Measurements from ENCODE around the gene C11orf21. TPM values are rescaled to one million over a fixed set of nuclear protein-coding genes. Genes with fewer than 3 reads are reported as not detected.
A peak's percentile ranks its signal among the peaks of the same experiment; 100 is the strongest.

Gene C11orf21
- polyA plus RNA-seq, 3 donors = 10.8 to 135 (median 13.1) TPM

DNA sequence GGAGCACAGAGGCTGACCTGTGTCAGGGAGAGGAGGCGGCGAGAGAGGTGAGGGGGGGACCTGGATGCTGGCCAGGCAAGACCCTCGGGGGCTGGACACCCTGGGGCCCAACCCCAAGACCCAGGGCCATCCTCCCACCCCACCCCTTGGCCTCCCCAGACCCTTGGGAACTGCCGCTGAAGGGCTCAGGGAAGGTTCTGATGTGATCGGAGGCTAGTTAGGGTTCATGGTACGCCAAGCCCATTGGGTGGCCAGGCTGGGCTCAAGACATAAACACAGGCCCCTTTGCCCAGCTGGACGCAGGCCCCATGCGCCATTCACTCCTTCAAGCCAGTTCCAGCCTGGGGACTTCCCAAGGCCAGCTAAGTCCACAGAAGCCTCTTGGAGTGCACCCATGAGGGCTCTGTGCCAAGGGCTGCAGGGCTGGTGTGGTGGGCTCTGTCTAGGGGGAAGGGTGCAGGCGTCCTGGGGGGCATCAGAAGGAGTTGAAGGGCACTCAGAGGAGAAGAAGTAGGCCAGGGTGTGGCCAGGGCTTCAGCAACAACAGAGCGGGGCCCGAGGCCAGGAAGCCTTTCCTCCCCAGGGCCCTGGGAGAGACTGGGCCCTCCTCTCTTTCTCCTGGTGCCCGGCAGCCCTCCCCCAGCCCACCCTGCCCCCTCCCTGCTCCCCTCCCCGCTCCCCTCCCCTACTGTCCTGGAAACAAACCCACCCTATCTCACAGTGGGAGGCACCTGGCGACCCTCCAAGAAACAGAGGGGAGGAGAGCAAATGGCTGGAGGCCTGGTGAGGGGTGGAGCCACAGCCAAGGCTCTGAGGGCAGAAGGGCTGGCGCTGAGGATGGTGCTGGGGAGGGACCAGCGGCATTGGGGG is 13.0 kb upstream of the C11orf21 start:
- H3K27ac ChIP-seq (ENCODE audit: low read depth in 1 of 2, low read length in 2 of 2) = no peak overlapping the region
- no peaks in the 10 kb centered on the region for H3K36me3 ChIP-seq (replicated peaks in 1 of 2; ENCODE audit: control insufficient read depth in 1 of 2, insufficient read depth in 2 of 2, low read length in 2 of 2)
- H3K79me2 ChIP-seq (ENCODE audit: insufficient read depth, low read length) = no peaks in the 10 kb centered on the region
- peaks cover 2 to 8% (median 6%) of the 10 kb centered on the region in 3 donors for H3K27me3 Mint-ChIP-seq (ENCODE audit: low read depth in 3 of 3)
- intact Hi-C loops (cut with micrococcal nuclease) = no loop called here
- H2AFZ ChIP-seq (ENCODE audit: insufficient read depth, low read depth, low read length, poor library complexity, severe bottlenecking) = no peak overlapping the region
- TF ChIP-seq, protein P1, sequence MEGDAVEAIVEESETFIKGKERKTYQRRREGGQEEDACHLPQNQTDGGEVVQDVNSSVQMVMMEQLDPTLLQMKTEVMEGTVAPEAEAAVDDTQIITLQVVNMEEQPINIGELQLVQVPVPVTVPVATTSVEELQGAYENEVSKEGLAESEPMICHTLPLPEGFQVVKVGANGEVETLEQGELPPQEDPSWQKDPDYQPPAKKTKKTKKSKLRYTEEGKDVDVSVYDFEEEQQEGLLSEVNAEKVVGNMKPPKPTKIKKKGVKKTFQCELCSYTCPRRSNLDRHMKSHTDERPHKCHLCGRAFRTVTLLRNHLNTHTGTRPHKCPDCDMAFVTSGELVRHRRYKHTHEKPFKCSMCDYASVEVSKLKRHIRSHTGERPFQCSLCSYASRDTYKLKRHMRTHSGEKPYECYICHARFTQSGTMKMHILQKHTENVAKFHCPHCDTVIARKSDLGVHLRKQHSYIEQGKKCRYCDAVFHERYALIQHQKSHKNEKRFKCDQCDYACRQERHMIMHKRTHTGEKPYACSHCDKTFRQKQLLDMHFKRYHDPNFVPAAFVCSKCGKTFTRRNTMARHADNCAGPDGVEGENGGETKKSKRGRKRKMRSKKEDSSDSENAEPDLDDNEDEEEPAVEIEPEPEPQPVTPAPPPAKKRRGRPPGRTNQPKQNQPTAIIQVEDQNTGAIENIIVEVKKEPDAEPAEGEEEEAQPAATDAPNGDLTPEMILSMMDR (IDR thresholded peaks at IDR 0.05) = no peak
- peak overlapping the region in 2 of 7 donors; percentile 50 to 77 for H3K27ac Mint-ChIP-seq
- no peak for DNase-seq
- H3K4me3 ChIP-seq (replicated peaks in 1 of 3; ENCODE audit: low read depth in 2 of 3, low read length in 3 of 3) = no peak overlapping the region
- WGBS (ENCODE audit: insufficient coverage) = 83% methylated on average over 6 of the region's 16 CpGs
- H3K4me1 ChIP-seq (ENCODE audit: control insufficient read depth in 1 of 2, insufficient read depth in 2 of 2, low read length in 2 of 2) = no peaks in the 10 kb centered on the region
- peaks cover 0 to 6% (median 3%) of the 10 kb centered on the region in 7 donors for H3K9me3 Mint-ChIP-seq
- H3K4me2 ChIP-seq (replicated peaks; ENCODE audit: extremely low read depth, low read length, poor library complexity, severe bottlenecking) = no peak overlapping the region
- peaks cover 0 to 2% of the 10 kb centered on the region in 2 donors for H3K27me3 ChIP-seq (ENCODE audit: control insufficient read depth in 2 of 2, insufficient read depth in 2 of 2, low read length in 2 of 2)
- H3K4me3 Mint-ChIP-seq = no peak overlapping the region
- peaks cover 2 to 5% of the 10 kb centered on the region in 2 donors for H3K36me3 Mint-ChIP-seq
- peaks cover 82% of the 10 kb centered on the region for H4K20me1 ChIP-seq (ENCODE audit: insufficient read depth, low read length)
- H3K9ac ChIP-seq (ENCODE audit: insufficient read depth, low read length, poor library complexity, severe bottlenecking) = no peak overlapping the region
- peaks cover 0 to 4% of the 10 kb centered on the region in 2 donors for H3K9me3 ChIP-seq (replicated peaks in 1 of 2; ENCODE audit: control insufficient read depth in 1 of 2, insufficient read depth in 1 of 2, low read length in 2 of 2)
- no peaks in the 10 kb centered on the region for H3K4me1 Mint-ChIP-seq

DNA sequence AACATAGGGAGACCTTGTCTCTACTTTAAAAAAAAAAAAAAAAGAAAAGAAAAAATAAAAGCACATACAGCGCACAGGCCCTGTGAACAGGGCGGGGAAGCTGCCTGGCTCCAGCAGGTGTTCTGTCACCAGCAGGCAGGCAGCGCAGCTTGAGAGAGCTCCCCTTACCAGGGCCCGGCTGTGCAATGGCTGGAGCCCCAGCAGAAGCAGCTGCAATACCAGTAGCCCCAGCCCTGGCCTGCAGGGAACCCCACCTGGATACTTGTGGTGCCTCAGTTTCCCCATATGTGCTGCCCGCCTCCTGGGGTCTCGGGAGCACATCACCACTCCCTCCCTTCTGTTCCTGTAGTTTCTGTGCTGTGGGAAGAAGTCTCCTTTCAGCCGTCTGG is 12.4 kb upstream of the C11orf21 start:
- peaks cover 88% of the 10 kb centered on the region for H4K20me1 ChIP-seq (ENCODE audit: insufficient read depth, low read length)
- H3K27ac Mint-ChIP-seq = no peak overlapping the region
- H3K27me3 Mint-ChIP-seq (ENCODE audit: low read depth in 3 of 3) = peaks cover 2 to 6% (median 3%) of the 10 kb centered on the region in 3 donors
- no peak overlapping the region for H3K4me3 Mint-ChIP-seq
- H3K4me2 ChIP-seq (replicated peaks; ENCODE audit: extremely low read depth, low read length, poor library complexity, severe bottlenecking) = no peak overlapping the region
- H3K27ac ChIP-seq (ENCODE audit: low read depth in 1 of 2, low read length in 2 of 2) = no peak overlapping the region
- H3K4me3 ChIP-seq (replicated peaks in 1 of 3; ENCODE audit: low read depth in 2 of 3, low read length in 3 of 3) = no peak overlapping the region
- peaks cover 0 to 6% (median 3%) of the 10 kb centered on the region in 7 donors for H3K9me3 Mint-ChIP-seq
- no peaks in the 10 kb centered on the region for H3K27me3 ChIP-seq (ENCODE audit: control insufficient read depth in 2 of 2, insufficient read depth in 2 of 2, low read length in 2 of 2)
- H3K9me3 ChIP-seq (replicated peaks in 1 of 2; ENCODE audit: control insufficient read depth in 1 of 2, insufficient read depth in 1 of 2, low read length in 2 of 2) = peaks cover 0 to 4% of the 10 kb centered on the region in 2 donors
- TF ChIP-seq, protein P1 (IDR thresholded peaks at IDR 0.05) = no peak
- H3K36me3 ChIP-seq (replicated peaks in 1 of 2; ENCODE audit: control insufficient read depth in 1 of 2, insufficient read depth in 2 of 2, low read length in 2 of 2) = no peaks in the 10 kb centered on the region
- no peaks in the 10 kb centered on the region for H3K79me2 ChIP-seq (ENCODE audit: insufficient read depth, low read length)
- H3K4me1 ChIP-seq (ENCODE audit: control insufficient read depth in 1 of 2, insufficient read depth in 2 of 2, low read length in 2 of 2) = no peaks in the 10 kb centered on the region
- no peak overlapping the region for H2AFZ ChIP-seq (ENCODE audit: insufficient read depth, low read depth, low read length, poor library complexity, severe bottlenecking)
- no peak overlapping the region for H3K9ac ChIP-seq (ENCODE audit: insufficient read depth, low read length, poor library complexity, severe bottlenecking)
- H3K4me1 Mint-ChIP-seq = no peaks in the 10 kb centered on the region
- peaks cover 2 to 5% of the 10 kb centered on the region in 2 donors for H3K36me3 Mint-ChIP-seq
- 97% methylated on average over 3 of the region's 7 CpGs for WGBS (ENCODE audit: insufficient coverage)
- intact Hi-C loops (cut with micrococcal nuclease) = no loop called here
- DNase-seq = no peak

Data from CD14-positive monocyte (primary cell).